SK-N-DZ (cell line): Measurements from ENCODE around the gene NTRK2.

Experiments used
- DNase-seq: peaks from one replicate; pipeline ENCODE4 v3.0.0-alpha.2; 2015; ENCODE audit warnings: low spot score

NTRK2 gene

DNA sequence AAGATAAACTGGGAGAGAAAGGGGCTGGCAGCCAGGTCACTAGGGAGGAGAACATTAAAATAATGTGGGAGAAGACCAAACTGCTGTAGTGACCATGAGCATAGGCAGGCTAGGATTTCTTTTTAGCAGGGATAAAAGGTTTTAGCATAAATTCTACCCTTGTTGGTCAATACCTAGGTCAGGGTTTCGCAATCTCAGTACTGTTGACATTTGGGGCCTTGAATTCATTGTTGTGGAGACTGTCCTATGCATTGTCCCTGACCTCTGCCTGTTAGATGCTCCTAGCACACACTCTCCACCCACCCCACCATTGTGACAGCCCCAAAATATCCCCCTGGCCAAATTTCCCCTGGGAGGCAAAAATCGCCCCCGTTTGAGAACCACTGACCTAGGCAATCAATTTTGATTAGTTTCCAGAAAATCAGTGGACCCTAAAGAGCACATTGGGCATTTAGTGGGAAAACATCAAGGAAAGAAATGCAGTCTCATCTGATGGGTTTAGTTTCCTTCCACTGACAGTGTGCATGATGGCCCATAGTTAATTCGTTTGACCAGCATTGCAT lies 181.4 kb downstream of the NTRK2 start:
- no peak for DNase-seq

- no peak for DNase-seq
Observed at GRCh38 chr9:84851935-84852585, 182.5 kb downstream of the NTRK2 start.

DNA sequence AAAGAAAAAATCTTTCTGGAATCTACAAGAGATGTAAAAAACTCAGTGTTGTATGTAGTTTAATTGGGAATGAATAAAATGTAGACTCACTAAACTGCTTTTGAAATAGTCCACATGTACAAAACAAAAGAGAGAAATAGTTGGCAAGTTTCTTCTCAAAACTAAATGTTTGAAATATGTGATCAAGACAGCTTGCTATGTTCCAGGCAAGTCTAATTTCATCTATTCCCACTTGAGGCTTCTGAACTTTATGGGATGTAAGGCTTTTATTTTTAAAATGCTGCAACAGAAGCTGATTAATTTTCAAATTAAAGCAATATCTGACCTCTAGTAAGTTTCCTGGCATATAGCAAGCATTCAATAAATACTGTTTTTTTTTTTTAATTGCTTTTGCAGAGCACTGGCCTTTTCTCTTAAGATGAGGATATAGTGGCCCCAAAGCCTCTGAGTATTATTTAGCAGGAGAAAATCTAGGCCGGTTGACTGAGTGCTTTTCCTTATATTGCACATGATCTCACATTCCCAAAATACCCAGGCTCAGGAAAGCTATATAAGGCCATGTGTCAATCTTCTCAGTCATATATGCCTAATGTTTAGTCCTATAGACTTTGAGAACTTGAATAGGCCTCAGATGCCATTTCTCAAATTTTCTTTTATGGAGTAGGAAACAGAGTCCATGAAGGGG lies 183.2 kb downstream of the NTRK2 start:
- no peak for DNase-seq

DNA sequence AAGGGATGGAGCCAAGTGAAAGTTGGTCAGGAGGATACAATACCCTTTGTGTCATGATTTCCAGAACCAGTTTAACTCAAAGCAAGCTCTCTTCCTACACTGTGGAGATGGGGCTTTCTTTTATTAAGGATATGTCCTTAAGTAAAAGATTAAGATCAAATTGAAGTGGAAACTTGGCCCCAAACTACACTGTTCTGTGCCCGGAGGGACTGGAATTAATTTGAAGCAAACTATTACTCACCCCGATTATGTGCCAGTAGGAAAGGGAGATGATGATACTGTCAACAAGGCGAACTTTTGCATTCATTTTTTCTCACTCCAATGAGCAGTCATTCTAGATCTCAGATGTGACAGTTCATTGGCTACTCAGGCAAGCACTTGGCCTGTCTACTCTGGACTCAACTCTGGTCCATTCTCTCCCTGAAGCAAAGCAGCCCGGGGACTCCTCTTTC lies 186.7 kb downstream of the NTRK2 start:
- DNase-seq, result no peak

DNA sequence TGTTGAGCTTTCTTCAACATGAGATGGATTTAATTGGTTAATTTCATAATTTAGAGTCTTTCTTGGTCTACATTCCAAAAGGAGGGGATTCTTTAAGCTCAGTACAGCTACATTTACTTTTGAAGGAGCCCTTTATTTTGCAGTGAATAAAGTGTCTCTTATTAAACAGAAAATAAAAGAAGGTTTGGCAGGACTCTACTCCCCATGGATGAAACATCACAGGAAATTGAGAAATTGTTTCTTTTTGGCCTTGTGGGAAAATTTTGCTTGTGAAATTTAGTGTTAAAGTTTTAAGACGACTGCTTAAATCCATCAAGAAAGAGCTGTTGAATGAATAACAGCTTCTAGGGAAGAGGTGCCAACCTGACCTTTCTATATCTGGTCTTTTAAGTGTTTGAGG lies 187.7 kb downstream of the NTRK2 start:
- DNase-seq, result no peak

DNA sequence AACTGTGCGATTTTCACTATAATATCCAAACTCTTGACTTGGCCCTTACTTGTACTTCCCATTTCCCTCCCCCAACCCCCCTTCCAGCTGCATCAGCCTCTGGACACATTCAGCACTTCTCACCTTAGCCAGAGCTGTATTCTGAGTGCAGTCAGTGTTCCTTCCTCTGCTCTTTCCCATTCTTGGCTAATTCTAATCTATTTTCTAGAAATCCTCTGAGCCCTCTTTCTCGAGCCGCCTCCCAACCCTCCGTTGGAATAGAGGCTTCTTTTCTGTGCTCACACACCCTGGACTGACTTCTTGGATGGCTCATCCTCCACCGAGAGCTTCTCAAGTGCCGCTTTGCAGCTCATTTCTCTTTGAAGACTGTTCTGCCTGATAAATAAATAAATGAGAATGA lies 188.8 kb downstream of the NTRK2 start:
- no peak for DNase-seq

DNA sequence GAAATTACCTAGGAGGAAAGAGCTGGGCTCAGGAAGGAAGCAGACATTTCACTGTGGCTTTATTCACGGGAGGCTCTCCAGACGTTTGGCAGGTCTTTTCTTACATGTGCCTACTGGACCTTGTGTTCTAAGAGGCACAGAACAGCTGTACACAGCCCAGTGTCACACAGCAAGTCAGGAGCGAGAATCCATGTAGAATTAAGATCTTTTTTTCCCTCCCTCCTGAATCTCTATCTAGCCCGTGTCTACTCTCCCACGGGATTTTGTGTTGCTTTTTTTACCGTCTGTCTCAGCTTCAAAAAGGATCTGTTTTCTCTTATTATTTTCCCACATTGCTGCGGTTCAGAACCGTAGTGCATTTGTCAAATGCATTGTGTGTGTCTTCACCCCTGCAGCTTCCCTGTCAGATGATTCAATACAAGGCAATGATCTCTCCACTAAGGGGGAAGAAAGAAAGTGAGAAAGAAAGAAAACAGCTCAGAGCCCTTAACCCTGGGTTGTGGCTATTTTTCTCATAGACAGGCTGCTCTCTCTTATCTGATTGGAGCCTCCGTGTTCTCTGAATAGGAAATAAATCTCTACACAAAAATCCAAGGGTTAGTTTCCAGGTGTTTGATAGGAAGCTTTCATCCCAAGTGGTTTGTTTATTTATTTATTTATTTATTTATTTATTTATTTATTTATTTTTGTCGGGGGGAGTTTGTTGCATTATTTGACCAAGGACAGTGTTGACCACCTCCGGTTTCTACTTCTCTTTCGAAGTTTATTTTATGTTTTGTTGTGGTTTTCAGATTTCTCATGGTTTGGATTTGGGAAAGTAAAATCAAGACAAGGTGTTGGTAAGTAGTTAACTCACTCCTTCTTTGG lies 191.0 kb downstream of the NTRK2 start:
- no peak for DNase-seq

DNA sequence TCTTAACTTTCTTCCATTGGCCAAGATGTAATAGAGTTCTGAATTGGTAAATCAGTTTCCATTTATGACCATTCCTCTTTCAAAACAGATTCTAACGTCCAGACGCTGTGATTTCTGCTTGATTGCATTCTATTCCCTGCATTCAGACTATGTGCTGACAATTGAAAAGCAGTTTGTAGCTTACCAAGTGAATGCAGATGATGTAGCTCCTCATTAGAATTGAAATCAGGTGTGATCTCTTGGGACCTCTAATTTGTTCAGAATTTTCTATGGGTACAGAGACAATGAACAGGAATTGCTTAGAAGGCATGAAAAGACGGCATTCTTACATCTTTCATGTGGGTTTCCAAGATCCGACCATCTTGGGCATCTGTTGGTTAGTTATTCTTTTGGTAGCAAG lies 191.9 kb downstream of the NTRK2 start:
- no peak for DNase-seq

DNA sequence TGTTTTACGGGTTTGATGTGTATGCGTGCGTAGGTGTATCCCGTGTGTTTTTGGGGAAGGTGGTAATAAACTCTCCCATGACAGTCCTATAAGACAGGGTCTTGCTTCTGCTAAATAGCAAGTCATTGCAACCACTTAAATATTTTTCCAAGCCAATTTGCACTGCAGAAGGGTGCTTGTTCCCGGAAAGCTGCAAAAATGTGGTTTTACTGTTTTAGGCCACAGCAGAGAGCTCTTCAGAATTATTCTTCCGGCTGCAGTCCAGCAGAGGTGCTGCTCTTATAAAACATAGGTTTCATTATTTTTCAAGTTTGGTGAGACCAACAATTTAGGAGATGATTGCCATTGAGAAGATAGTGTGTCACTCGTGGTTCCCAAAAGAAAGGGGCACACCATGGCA lies 192.8 kb downstream of the NTRK2 start:
- DNase-seq, result no peak

GRCh38 chr9:84862810-84863287 lies 193.3 kb downstream of the NTRK2 start:
- DNase-seq, result no peak

- DNase-seq, result no peak
Observed at GRCh38 chr9:84863372-84863771, 193.8 kb downstream of the NTRK2 start.

GRCh38 chr9:84866396-84867175 lies 197.1 kb downstream of the NTRK2 start:
- DNase-seq, result no peak

DNA sequence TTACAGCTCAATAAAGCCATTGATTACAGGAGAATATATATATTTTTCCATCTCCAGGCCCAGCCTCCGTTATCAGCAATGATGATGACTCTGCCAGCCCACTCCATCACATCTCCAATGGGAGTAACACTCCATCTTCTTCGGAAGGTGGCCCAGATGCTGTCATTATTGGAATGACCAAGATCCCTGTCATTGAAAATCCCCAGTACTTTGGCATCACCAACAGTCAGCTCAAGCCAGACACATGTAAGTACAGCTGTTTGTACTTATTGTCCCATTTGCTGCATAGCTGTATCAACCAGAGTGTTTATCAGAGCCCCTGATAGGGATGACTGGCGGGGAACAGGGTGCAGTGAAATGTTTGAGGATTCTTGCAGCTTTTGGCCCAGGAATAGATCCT lies 197.7 kb downstream of the NTRK2 start:
- no peak for DNase-seq

- DNase-seq, result no peak
Observed at GRCh38 chr9:84869091-84869490, 199.6 kb downstream of the NTRK2 start.

- DNase-seq, result no peak
Observed at GRCh38 chr9:84871983-84872382, 202.5 kb downstream of the NTRK2 start.

DNA sequence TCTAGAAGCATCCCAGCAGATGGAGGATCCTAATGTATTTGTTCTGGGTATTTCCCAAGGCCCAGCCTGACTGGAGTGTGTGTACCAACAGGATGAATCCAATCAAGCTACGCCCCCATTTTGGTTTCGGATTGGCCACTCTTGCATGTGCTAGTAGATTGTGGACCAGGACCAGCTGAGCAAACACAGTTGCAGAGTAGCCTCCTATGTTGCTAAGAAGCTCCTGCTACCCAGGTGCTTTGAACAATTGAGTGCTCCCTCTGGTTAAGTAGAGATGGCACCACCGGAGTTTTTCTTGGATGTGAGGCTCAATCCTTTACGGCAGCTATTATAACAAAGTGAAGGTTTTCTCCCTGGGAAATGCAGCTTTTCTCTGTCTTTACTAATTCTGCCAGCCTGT lies 204.5 kb downstream of the NTRK2 start:
- no peak for DNase-seq

- DNase-seq, result no peak
Observed at GRCh38 chr9:84874596-84874995, 205.1 kb downstream of the NTRK2 start.

- no peak for DNase-seq
Observed at GRCh38 chr9:84875193-84875592, 205.7 kb downstream of the NTRK2 start.

- no peak for DNase-seq
Observed at GRCh38 chr9:84879631-84880030, 210.1 kb downstream of the NTRK2 start.

- DNase-seq, result no peak
Observed at GRCh38 chr9:84880835-84881234, 211.3 kb downstream of the NTRK2 start.

DNA sequence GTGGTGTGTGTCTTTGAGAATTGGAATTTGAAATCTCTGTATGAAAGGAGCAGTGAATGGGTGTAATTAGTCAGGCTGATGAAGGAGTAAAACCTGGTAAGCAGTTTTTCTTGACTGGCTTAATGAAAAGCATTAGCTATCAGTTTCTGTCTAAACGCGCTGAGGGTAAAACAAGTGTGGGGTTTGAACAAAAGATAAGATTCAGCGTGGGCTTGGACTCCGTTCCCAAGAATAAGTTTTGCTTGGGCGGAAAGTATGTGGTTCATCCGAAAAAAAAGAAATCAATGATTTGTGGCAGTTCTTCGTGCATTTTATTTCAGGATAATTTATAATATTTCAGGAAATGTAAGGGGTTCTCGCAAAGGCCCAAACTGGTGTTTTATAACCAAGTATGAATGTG lies 217.3 kb downstream of the NTRK2 start:
- DNase-seq, result no peak
